ENCODE data around the gene BBLN. TPM values are rescaled to one million over a fixed set of nuclear protein-coding genes. Genes with fewer than 3 reads are reported as not detected.
A peak's percentile ranks its signal among the peaks of the same experiment; 100 is the strongest.

The BBLN gene
- polyA plus RNA-seq, 1 donor: 39.7 TPM

- DNase-seq: no peak
- Histone ChIP-seq H3K36me3 (ENCODE audit: control insufficient read depth, insufficient read depth, low read length) (no peaks in the 10 kb centered on the region), H3K27me3 (ENCODE audit: control insufficient read depth, insufficient read depth, low read length) (no peaks in the 10 kb centered on the region), H3K9me3 (ENCODE audit: control insufficient read depth, low read depth, low read length) (no peaks in the 10 kb centered on the region), H3K4me1 (ENCODE audit: control insufficient read depth, insufficient read depth, low read length) (peaks cover 35% of the 10 kb centered on the region), H3K4me3 (ENCODE audit: low read length) (no peak overlapping the region), H3K27ac (ENCODE audit: low read length) (no peak overlapping the region)
- WGBS (ENCODE audit: insufficient coverage, low lambda C conversion rate): no CpG with 5 or more reads among the region's 8 CpGs
These were observed 14.5 kb upstream of the BBLN start for GRCh38 chr9:128145536-128145935.

DNA sequence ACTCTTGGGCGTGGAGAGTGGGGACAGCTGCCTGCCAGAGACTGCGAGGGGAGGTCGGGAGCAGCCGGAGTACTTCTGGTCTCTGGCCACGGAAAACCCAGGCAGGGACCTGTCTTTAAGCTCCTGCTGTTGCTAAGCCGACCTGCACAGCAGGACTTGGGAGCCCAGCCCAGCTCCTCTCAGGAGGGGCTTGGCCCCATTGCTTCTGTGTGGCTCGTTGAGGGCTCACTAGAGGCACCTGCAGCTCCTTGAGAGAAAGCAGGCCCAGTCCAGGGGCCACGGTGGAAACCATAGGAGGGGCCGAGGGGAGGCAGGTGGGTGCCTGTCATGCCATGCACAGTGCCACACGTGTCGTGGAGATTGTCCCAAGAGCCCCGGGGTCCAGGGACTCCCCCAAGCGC, 14.1 kb upstream of the BBLN start:
- H3K9me3 ChIP-seq (ENCODE audit: control insufficient read depth, low read depth, low read length): no peaks in the 10 kb centered on the region
- H3K4me3 ChIP-seq (ENCODE audit: low read length): no peak overlapping the region
- H3K27ac ChIP-seq (ENCODE audit: low read length): no peak overlapping the region
- H3K36me3 ChIP-seq (ENCODE audit: control insufficient read depth, insufficient read depth, low read length): no peaks in the 10 kb centered on the region
- no peaks in the 10 kb centered on the region for H3K27me3 ChIP-seq (ENCODE audit: control insufficient read depth, insufficient read depth, low read length)
- WGBS (ENCODE audit: insufficient coverage, low lambda C conversion rate): no CpG with 5 or more reads among the region's 13 CpGs
- H3K4me1 ChIP-seq (ENCODE audit: control insufficient read depth, insufficient read depth, low read length): peaks cover 38% of the 10 kb centered on the region
- DNase-seq: no peak

- Histone ChIP-seq H3K27me3 (ENCODE audit: control insufficient read depth, insufficient read depth, low read length) (no peaks in the 10 kb centered on the region), H3K4me1 (ENCODE audit: control insufficient read depth, insufficient read depth, low read length) (peaks cover 39% of the 10 kb centered on the region), H3K9me3 (ENCODE audit: control insufficient read depth, low read depth, low read length) (no peaks in the 10 kb centered on the region), H3K4me3 (ENCODE audit: low read length) (no peak overlapping the region), H3K36me3 (ENCODE audit: control insufficient read depth, insufficient read depth, low read length) (no peaks in the 10 kb centered on the region), H3K27ac (ENCODE audit: low read length) (no peak overlapping the region)
- no peak for DNase-seq
- no CpG with 5 or more reads among the region's 8 CpGs for WGBS (ENCODE audit: insufficient coverage, low lambda C conversion rate)
These were observed 13.4 kb upstream of the BBLN start for GRCh38 chr9:128146591-128147120.

DNA sequence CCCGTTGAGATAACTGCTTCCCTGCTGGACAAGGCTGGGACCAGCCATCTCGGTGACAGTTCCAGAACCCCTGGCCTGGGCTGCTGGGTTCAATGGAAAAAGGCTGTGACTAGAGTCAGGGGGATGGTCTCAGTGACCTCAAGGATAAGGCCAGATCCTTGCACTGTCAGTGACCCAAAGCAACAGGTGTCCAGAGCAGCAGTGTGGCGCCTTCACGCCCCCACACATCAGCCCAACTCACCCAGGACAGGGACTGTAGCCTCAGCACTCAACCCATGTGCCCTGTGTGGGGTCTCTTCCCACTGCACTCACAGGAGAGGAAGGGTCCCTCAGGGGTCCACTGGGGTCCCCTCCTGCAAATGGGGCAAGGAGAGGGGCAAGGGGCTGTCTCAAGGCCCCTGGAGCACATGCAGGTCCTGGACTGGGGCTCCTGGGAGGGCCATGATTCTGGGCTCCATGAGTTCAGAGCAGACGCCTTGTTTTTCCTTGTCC, 11.5 kb upstream of the BBLN start:
- Histone ChIP-seq H3K36me3 (ENCODE audit: control insufficient read depth, insufficient read depth, low read length) (no peaks in the 10 kb centered on the region), H3K4me1 (ENCODE audit: control insufficient read depth, insufficient read depth, low read length) (peaks cover 39% of the 10 kb centered on the region), H3K27me3 (ENCODE audit: control insufficient read depth, insufficient read depth, low read length) (no peaks in the 10 kb centered on the region), H3K9me3 (ENCODE audit: control insufficient read depth, low read depth, low read length) (no peaks in the 10 kb centered on the region), H3K4me3 (ENCODE audit: low read length) (no peak overlapping the region), H3K27ac (ENCODE audit: low read length) (peak overlapping the region; percentile 85)
- DNase-seq: no peak
- WGBS (ENCODE audit: insufficient coverage, low lambda C conversion rate): no CpG with 5 or more reads among the region's 5 CpGs

- WGBS (ENCODE audit: insufficient coverage, low lambda C conversion rate): no CpG with 5 or more reads among the region's 9 CpGs
- Histone ChIP-seq H3K27me3 (ENCODE audit: control insufficient read depth, insufficient read depth, low read length) (no peaks in the 10 kb centered on the region), H3K36me3 (ENCODE audit: control insufficient read depth, insufficient read depth, low read length) (no peaks in the 10 kb centered on the region), H3K4me3 (ENCODE audit: low read length) (no peak within 1 kb of the TSS), H3K4me1 (ENCODE audit: control insufficient read depth, insufficient read depth, low read length) (peaks cover 39% of the 10 kb centered on the region), H3K9me3 (ENCODE audit: control insufficient read depth, low read depth, low read length) (no peaks in the 10 kb centered on the region), H3K27ac (ENCODE audit: low read length) (peak within 1 kb of the TSS; percentile 85)
- DNase-seq: peak; percentile 73 to 87
These were observed 10.9 kb upstream of the BBLN start, which contains the start of gene LCN2 for GRCh38 chr9:128149001-128149701. TSS of gene LCN2 (plus strand) at chr9:128149453. CDS start at chr9:128149526, 73 bp downstream.

DNA sequence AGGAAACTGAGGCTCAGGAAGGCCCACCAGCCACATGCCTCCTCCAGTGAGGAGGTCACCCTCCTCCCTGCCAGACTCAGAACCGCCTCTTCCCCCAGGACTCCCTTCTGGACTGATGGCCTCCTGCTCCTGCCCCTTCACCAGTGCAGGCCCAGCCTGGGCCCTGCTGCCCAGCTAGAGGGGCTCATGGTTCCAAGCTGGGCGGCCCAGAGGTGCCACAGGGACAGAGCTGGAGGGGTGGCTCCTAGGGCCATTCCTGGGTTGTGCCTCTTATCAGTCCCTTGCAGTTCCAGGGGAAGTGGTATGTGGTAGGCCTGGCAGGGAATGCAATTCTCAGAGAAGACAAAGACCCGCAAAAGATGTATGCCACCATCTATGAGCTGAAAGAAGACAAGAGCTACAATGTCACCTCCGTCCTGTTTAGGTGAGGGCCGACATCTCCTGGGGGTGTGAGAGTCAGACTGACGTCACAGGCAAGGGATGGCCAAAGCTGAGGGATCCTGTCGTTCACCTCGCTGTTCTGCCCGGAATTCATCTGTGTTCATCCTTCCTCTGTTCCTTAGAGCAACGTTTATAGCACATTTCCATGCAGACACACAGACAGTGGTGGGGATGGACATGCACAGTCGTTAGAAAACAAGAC, 10.0 kb upstream of the BBLN start:
- no peak for DNase-seq
- Histone ChIP-seq H3K4me1 (ENCODE audit: control insufficient read depth, insufficient read depth, low read length) (peaks cover 39% of the 10 kb centered on the region), H3K27ac (ENCODE audit: low read length) (no peak overlapping the region), H3K4me3 (ENCODE audit: low read length) (no peak overlapping the region), H3K9me3 (ENCODE audit: control insufficient read depth, low read depth, low read length) (no peaks in the 10 kb centered on the region), H3K36me3 (ENCODE audit: control insufficient read depth, insufficient read depth, low read length) (no peaks in the 10 kb centered on the region), H3K27me3 (ENCODE audit: control insufficient read depth, insufficient read depth, low read length) (no peaks in the 10 kb centered on the region)
- no CpG with 5 or more reads among the region's 11 CpGs for WGBS (ENCODE audit: insufficient coverage, low lambda C conversion rate)

GRCh38 chr9:128150594-128151308, 9.3 kb upstream of the BBLN start:
- no peak overlapping the region for H3K27ac ChIP-seq (ENCODE audit: low read length)
- DNase-seq: peak in 1 of 2 donors; percentile 51

DNA sequence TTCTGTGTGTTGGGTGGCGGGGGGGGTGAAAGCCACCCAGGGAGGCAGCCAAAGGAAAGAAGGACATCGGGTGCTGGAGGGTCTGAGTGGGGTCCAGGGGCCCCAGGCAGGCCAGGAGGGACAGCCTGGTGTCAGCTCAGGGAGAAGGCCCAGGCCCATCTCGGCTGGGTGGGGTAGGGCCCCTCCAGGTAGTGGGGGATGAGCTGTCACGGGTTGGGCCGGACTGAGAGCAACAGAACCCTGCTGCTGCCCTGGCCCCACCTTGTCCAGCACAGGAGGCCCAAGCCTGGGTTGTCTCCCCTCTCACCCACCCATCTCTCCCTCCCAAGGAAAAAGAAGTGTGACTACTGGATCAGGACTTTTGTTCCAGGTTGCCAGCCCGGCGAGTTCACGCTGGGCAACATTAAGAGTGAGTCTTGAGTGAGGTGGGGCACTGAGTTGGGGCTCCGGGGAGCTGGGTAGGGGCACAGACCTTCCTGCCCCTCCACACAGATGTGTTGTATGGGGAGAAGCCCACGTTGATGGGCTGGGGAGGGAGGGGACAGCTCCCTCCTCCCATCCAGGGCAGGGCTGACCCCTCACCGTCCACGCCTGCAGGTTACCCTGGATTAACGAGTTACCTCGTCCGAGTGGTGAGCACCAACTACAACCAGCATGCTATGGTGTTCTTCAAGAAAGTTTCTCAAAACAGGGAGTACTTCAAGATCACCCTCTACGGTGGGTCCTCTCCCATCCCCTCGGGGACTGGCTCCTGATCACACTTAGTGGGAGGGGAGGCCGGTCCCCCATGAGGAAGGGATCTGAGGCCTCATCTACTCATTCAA, 8.5 kb upstream of the BBLN start:
- WGBS (ENCODE audit: insufficient coverage, low lambda C conversion rate): no CpG with 5 or more reads among the region's 18 CpGs
- Histone ChIP-seq H3K27me3 (ENCODE audit: control insufficient read depth, insufficient read depth, low read length) (no peaks in the 10 kb centered on the region), H3K36me3 (ENCODE audit: control insufficient read depth, insufficient read depth, low read length) (no peaks in the 10 kb centered on the region), H3K4me1 (ENCODE audit: control insufficient read depth, insufficient read depth, low read length) (peaks cover 28% of the 10 kb centered on the region), H3K9me3 (ENCODE audit: control insufficient read depth, low read depth, low read length) (no peaks in the 10 kb centered on the region), H3K27ac (ENCODE audit: low read length) (no peak overlapping the region), H3K4me3 (ENCODE audit: low read length) (no peak overlapping the region)
- DNase-seq: no peak

More at GRCh38 chr9:128150594-128151308, 9.3 kb upstream of the BBLN start:
- Histone ChIP-seq H3K36me3 (ENCODE audit: control insufficient read depth, insufficient read depth, low read length) (no peaks in the 10 kb centered on the region), H3K4me3 (ENCODE audit: low read length) (no peak overlapping the region), H3K4me1 (ENCODE audit: control insufficient read depth, insufficient read depth, low read length) (peaks cover 34% of the 10 kb centered on the region), H3K27me3 (ENCODE audit: control insufficient read depth, insufficient read depth, low read length) (no peaks in the 10 kb centered on the region), H3K9me3 (ENCODE audit: control insufficient read depth, low read depth, low read length) (no peaks in the 10 kb centered on the region)
- no CpG with 5 or more reads among the region's 19 CpGs for WGBS (ENCODE audit: insufficient coverage, low lambda C conversion rate)

DNA sequence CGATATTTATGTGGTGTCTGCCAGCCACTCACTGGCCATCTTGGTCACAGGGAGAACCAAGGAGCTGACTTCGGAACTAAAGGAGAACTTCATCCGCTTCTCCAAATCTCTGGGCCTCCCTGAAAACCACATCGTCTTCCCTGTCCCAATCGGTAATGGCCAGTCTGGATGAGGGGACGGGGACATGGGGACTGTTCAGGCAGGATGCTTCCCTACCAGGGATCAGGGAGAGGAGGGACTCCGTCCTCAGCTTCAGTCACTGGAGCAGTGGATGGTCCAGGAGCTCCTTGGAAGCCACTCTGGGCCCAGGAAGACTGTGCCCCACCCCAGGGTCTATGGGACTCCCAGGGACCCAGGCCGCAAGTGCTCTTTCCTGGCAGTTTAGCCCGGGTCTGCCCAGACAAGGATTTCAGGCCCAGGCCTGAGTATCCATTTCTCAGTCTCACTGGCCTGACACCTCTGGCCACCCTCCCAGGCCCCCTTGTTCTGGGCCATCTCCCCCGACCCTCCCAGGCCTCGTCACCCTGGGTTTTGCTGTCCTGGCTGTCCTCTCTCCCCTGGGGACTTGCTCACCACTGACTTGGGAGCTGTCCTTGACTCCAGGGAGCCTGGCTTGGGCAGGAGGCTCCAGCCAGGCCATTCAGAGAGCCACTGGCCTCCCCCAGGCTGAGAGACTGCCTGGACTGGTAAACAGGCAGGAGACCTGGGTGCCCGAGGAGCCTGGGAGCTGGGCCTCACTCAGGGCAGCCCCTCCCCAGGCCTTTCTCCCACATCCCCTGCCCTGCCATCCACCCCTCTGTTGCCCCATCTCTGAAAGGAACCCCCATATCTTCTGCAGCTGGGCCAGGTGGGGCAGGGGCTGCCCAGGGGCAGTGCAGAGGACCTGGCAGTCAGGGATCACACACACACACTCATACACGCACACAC, 7.7 kb upstream of the BBLN start:
- Histone ChIP-seq H3K4me1 (ENCODE audit: control insufficient read depth, insufficient read depth, low read length) (peaks cover 28% of the 10 kb centered on the region), H3K36me3 (ENCODE audit: control insufficient read depth, insufficient read depth, low read length) (no peaks in the 10 kb centered on the region), H3K9me3 (ENCODE audit: control insufficient read depth, low read depth, low read length) (no peaks in the 10 kb centered on the region), H3K4me3 (ENCODE audit: low read length) (no peak overlapping the region), H3K27me3 (ENCODE audit: control insufficient read depth, insufficient read depth, low read length) (no peaks in the 10 kb centered on the region), H3K27ac (ENCODE audit: low read length) (no peak overlapping the region)
- no peak for DNase-seq
- WGBS (ENCODE audit: insufficient coverage, low lambda C conversion rate): no CpG with 5 or more reads among the region's 13 CpGs
